HG03439 (cell line): ENCODE measurements around the gene NUBPL.
"Not testable (repeated sequence)": the region's sequence is repeated elsewhere in the genome, so short reads cannot be mapped to it uniquely, and the experiment has no call there.

Experiments used
- ATAC-seq: cut with Tn5 transposase; IDR thresholded peaks from one replicate; pipeline ENCODE4 v1.9.1; 2021; ENCODE audit warnings: mild to moderate bottlenecking, moderate library complexity; ENCODE audit not compliant: unreplicated experiment

NUBPL gene

DNA sequence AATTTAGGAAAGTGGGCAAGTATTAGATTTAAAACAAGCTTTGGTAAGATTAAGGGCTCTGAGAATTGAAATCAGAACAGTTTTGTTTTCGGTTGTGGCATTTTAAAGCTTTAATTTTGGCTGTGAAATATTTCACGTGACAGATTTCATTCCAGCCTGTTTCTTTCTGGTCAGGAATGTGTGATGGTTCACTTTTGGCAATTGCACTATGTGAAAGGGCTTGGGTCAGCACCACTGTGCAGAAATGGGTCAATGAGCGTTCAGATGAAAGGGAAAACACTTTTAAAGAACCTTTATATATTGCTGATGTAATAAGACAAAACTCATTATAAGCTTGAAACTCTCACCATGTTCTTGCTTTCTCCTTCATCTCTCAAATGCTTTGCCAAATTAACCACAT is 17.1 kb downstream of the NUBPL start:
- ATAC-seq = no peak

DNA sequence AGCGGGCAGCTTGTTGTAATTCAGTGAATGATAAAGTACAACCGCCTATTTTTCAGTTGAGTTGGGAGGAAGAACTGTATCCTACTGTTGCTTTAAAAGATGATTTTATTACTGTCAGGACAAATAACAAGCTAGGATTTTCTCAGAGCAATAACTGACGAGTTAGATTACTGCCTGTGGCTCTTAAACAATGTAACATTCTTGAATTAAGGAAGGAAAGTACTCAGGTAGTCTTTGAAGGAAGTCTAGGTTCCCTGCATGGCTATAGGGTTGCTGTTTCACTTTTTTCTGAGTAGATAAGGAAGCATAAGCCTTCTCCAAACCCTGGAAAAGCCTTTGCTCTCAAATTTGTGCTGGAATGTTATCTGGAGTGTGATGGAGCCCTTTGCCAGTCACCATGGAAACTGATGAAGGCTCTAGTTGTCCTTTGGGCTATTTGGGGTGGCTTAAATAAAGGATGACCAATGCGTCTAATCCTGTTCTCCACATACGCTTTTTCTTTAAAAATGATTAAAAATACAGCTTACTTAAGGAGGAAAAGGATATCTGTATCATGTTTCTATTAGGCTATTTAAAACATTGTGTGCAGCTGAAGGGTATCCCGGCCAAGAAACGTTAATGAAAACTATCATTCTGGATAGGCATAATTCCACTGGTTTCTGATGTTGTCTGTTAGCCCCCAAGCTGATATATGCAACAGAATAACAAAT is 17.7 kb downstream of the NUBPL start:
- no peak for ATAC-seq

GRCh38 chr14:31580234-31580633 is 19.0 kb downstream of the NUBPL start:
- no peak for ATAC-seq

DNA sequence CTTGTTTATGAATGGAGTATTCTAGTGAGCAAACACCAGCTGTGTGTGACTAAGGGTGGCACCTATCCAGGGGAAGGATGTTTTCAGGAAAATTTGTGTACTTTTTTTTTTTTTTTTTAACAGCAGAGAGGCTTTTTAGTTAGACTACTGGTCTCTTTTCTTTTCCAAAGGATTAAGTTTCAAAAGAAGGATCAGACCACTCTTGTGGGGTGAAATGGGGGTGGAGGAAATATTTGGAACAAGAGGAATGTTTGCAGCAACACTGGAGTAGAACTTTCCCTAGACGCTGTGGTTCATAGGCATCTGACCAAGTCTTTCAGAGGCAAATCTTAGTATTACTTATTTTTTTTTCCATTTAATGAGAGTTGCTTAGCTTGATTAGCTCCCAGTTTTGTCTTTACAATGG is 21.1 kb downstream of the NUBPL start:
- ATAC-seq = no peak

DNA sequence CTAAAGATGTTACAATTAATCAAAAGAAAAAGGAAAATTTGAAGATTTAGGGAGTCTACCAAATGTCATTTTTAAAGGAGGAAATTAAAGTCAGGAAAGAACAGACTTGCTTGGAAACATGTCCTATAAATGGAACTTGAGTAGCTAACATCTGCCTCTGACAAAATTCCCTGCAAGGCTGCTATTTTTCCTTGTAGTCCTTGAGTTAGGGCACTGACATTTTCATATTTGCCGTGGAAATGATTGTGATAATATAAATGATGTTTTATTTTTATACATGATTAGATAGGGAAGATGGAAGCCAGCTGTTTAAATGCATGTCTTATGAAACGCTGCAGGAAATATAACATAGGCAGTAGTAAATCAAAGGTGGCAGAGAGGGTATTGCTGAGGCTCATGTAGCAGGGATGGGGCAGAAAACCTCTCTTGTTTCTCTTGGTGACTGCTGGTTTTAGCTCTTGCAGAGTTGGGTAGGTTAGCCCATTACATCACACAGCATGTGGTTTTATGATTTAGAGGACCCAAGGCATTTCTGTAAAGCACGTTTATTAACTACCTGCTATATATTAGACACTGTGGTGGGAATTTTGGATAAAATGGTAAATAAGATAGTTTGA is 21.7 kb downstream of the NUBPL start:
- no peak for ATAC-seq

DNA sequence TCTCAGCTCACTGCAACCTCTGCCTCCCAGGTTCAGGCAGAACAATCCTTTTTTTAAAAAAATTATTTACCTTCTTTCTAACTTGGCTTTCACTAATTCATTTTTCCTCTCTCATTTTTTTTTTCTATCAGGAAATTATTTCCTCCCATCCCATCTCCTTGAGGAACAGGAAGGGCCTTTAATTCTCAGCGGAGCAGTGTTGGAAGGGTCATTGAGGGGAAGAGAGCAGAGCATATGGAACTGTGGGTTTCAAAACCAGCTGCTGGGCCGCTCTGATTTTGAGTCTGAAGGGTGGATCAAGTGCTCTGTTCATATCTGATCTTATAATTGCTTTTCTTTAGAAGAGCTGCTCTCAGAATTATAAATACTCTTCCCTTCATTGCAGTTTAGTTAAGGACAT is 29.0 kb downstream of the NUBPL start:
- no peak for ATAC-seq

- ATAC-seq = no peak
Measured at GRCh38 chr14:31592122-31592521, 30.9 kb downstream of the NUBPL start.

DNA sequence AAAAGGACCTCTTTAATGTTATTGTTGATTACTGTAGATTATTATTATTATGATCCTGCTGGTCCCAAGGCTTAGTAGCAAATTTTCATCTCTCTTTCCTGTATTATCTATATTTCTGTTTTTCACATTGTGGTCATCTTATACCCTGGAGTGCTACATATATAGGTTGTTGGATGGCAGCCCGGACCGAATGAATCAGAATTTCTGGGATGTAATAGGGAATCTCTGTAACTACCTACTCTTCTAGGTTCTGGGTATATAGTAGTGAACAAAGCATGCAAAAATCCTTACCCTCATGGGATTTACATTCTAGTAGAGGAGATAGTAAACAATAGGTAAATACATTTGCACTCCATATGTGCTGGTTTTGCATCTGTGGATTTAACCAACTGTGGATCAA is 31.4 kb downstream of the NUBPL start:
- no peak for ATAC-seq

- no peak for ATAC-seq
Measured at GRCh38 chr14:31596342-31597095, 35.3 kb downstream of the NUBPL start.

- no peak for ATAC-seq
Measured at GRCh38 chr14:31605702-31606101, 44.5 kb downstream of the NUBPL start.

DNA sequence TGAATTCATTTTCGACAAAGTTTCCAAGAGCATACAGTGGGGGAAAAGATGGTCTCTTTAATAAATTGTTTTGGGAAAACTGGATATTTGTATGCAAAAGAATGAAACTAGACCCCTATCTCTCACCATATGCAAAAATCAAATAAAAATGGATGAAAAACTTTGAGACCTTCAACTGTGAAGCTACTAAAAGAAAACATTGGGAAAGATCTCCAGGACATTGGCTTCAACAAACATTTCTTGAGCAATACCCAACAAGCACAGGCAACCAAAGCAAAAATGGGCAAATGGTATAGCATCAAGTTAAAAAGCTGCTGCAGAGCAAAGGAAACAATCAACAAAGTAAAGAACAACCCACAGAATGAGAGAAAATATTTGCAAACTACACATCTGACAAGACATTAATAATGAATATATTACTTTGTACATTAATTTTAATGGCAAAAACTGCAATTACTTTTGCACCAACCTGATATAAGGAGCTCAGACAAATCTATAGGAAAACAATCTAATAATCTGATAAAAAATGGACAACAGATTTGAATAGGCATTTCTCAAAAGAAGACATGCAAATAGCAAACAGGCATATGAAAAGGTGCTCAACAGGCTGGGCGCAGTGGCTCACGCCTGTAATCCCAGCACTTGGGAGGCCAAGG is 50.7 kb downstream of the NUBPL start:
- no peak for ATAC-seq

- ATAC-seq = no peak
Measured at GRCh38 chr14:31613188-31613587, 52.0 kb downstream of the NUBPL start.

DNA sequence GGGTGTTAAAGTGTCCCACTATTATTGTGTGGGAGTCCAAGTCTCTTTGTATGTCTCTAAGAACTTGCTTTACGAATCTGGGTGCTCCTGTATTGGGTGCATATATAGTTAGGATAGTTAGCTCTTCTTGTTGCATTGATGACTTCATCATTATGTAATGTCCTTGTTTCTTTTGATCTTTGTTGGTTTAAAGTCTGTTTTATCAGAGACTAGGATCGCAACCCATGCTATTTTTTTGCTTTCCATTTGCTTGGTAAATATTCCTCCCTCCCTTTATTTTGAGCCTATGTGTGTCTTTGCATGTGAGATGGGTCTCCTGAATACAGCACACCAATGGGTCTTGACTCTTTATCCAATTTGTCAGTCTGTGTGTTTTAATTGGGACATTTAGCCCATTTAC is 57.7 kb downstream of the NUBPL start:
- not testable (repeated sequence) for ATAC-seq

DNA sequence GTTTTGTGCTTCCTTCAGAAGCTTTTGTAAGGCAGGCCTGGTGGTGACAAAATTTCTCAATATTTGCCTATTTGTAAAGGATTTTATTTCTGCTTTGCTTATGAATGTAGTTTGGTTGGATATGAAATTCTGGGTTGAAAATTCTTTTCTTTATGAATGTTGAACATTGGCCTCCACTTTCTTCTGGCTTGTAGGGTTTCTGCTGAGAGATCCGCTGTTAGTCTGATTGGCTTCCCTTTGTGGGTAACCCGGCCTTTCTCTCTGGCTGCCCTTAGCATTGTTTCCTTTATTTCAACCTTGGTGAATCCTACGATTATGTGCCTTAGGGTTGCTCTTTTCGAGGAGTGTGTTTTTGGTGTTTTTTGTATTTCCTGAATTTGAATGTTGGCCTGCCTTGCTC is 58.2 kb downstream of the NUBPL start:
- no peak for ATAC-seq

DNA sequence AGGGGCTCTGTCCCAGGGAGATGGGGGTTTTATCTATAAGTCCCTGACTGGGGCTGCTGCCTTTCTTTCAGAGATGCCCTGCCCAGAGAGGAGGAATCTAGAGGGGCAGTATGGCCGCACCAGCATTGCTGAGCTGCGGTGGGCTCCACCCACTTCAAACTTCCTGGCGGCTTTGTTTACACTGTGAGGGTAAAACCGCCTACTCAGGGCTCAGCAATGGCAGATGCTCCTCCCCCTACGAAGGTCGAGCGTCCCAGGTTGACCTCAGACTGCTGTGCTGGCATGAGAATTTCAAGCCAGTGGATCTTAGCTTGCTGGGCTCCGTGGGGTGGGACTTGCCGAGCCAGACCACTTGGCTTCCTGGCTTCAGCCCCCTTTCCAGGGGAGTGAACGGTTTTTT is 59.7 kb downstream of the NUBPL start:
- ATAC-seq = not testable (repeated sequence)

GRCh38 chr14:31622060-31622459 is 60.9 kb downstream of the NUBPL start:
- no peak for ATAC-seq

DNA sequence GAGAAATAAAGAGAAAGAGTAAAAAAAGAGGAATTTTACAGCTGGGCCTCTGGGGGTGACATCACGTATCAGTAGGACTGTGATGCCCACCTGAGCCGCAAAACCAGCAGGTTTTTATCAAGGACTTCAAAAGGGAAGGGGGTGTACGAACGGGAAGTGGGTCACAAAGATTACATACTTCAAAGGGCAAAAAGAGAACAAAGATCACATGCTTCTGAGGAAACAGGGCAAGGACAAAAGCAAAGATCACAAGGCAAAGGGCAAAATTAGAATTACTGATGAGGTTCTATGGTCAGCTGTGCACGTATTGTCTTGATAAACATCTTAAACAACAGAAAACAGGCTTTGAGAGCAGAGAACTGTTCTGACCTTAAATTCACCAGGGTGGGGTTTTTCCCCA is 91.7 kb downstream of the NUBPL start:
- ATAC-seq = not testable (repeated sequence)

DNA sequence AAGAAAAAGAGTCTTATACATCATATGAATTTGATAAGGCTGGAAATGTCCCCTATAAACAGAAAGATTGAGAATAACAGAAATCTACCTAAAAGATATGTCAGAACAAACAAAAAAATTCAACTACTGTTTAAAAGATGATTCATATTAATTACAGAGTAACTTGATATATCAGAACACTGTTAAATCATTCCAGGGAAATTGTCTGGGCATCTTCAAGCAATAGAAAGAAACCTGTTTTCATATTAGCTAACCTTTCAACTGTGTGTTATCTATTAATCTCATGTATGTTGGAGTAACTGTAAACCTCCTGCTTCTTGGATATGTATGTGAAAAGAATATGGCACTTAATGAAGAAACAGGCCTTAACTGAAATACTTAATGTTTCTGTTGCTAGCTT is 96.7 kb downstream of the NUBPL start:
- ATAC-seq = no peak

DNA sequence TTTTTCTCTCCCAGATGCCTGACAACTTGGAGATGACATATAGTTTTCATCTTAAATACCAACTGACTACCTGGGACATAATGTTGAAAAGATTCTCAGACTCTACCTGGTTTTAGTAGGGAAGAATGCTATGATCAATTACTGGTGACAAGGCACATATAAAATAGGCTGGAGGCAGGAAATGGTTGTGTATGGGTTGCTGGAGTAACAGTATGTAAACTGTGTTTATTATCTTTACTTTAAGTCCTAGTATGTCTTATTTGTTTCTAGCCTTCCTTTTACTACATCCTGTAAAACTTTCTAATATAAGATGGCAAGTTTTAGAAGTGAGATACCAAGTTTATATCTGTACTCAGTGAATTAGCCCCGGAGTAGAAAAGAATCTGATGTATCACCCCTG is 98.1 kb downstream of the NUBPL start:
- no peak for ATAC-seq

- no peak for ATAC-seq
Measured at GRCh38 chr14:31660191-31660590, 99.0 kb downstream of the NUBPL start.

- ATAC-seq = no peak
Measured at GRCh38 chr14:31660728-31661127, 99.5 kb downstream of the NUBPL start.

- no peak for ATAC-seq
Measured at GRCh38 chr14:31668348-31668747, 107.1 kb downstream of the NUBPL start.
